GM23338 (cell line): ENCODE measurements around the gene CERS3.

ENCODE experiments used
- CREB1 ChIP-seq: fragments of 250-450 bp; sonication (Bioruptor Pico); IDR thresholded peaks from 2 replicates; pipeline ENCODE4 v1.5.0; 2020; ENCODE audit warnings: low read depth, mild to moderate bottlenecking, moderate library complexity
- EZH2 ChIP-seq: fragments of 200-600 bp; sonication (generic); IDR thresholded peaks from one replicate; pipeline ENCODE4 v1.8.0; 2017; ENCODE audit warnings: antibody characterized with exemption, mild to moderate bottlenecking, low read depth; ENCODE audit not compliant: unreplicated experiment
- EZH2phosphoT487 ChIP-seq: fragments of 200-600 bp; sonication (generic); IDR thresholded peaks from one replicate; pipeline ENCODE4 v1.8.1; 2018; ENCODE audit warnings: antibody characterized with exemption; ENCODE audit not compliant: unreplicated experiment
- JUNB ChIP-seq: IDR thresholded peaks from one replicate; pipeline ENCODE4 v1.6.1; 2016; ENCODE audit warnings: antibody characterized with exemption; ENCODE audit not compliant: unreplicated experiment
- POLR2AphosphoS5 ChIP-seq: IDR thresholded peaks from 2 replicates; pipeline ENCODE4 v1.6.1; 2016; ENCODE audit warnings: antibody characterized with exemption, low read depth
- STAT1 ChIP-seq: IDR thresholded peaks from one replicate; pipeline ENCODE4 v1.6.1; 2016; ENCODE audit warnings: antibody characterized with exemption; ENCODE audit not compliant: unreplicated experiment
- TF ChIP-seq, protein P1 (sequence below), 2 experiments: fragments of 200-600 bp in 1 of 2; sonication (generic) in 1 of 2; conservative IDR thresholded peaks; 2 replicates each; pipeline versions ENCODE4 v1.5.1 to v1.6.1; 2016 to 2017; ENCODE audit warnings: antibody characterized with exemption in 2 of 2, low read depth in 2 of 2, mild to moderate bottlenecking in 2 of 2, moderate library complexity in 1 of 2
- TF ChIP-seq, protein P2 (sequence below): IDR thresholded peaks from one replicate; pipeline ENCODE4 v1.6.1; 2018; ENCODE audit warnings: antibody characterized with exemption; ENCODE audit not compliant: unreplicated experiment
- TF ChIP-seq, protein P3 (sequence below): IDR thresholded peaks from 2 replicates; pipeline ENCODE4 v1.6.1; 2016; ENCODE audit warnings: antibody characterized with exemption

DNA sequence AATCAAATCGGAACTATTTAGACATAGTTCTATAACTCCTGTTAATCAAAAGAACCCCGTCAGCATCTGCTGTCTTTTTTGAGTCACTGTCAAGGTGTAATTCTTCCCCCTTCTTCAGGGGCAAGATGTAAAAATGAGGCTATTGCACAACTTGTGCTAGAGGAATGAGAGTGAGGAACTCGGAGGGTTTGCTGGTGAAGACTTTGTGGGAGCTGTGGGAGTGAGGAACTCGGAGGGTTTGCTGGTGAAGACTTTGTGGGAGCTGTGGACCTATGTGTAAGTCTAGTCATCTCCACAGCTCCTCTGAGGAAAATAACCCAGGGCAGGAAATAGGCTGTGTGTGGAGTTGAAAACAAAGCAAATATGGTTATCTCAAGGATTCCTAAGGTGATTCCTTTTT, 2.5 kb upstream of the CERS3 start:
- TF ChIP-seq, protein P1, sequence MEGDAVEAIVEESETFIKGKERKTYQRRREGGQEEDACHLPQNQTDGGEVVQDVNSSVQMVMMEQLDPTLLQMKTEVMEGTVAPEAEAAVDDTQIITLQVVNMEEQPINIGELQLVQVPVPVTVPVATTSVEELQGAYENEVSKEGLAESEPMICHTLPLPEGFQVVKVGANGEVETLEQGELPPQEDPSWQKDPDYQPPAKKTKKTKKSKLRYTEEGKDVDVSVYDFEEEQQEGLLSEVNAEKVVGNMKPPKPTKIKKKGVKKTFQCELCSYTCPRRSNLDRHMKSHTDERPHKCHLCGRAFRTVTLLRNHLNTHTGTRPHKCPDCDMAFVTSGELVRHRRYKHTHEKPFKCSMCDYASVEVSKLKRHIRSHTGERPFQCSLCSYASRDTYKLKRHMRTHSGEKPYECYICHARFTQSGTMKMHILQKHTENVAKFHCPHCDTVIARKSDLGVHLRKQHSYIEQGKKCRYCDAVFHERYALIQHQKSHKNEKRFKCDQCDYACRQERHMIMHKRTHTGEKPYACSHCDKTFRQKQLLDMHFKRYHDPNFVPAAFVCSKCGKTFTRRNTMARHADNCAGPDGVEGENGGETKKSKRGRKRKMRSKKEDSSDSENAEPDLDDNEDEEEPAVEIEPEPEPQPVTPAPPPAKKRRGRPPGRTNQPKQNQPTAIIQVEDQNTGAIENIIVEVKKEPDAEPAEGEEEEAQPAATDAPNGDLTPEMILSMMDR (conservative IDR thresholded peaks at IDR 0.05; ENCODE audit: low read depth in 2 of 2): no peak
- TF ChIP-seq EZH2 (no peak), POLR2AphosphoS5 (no peak), EZH2phosphoT487 (no peak), CREB1 (CRISPR knock-in tag) (no peak), STAT1 (no peak), JUNB (no peak)
- TF ChIP-seq, protein P2, sequence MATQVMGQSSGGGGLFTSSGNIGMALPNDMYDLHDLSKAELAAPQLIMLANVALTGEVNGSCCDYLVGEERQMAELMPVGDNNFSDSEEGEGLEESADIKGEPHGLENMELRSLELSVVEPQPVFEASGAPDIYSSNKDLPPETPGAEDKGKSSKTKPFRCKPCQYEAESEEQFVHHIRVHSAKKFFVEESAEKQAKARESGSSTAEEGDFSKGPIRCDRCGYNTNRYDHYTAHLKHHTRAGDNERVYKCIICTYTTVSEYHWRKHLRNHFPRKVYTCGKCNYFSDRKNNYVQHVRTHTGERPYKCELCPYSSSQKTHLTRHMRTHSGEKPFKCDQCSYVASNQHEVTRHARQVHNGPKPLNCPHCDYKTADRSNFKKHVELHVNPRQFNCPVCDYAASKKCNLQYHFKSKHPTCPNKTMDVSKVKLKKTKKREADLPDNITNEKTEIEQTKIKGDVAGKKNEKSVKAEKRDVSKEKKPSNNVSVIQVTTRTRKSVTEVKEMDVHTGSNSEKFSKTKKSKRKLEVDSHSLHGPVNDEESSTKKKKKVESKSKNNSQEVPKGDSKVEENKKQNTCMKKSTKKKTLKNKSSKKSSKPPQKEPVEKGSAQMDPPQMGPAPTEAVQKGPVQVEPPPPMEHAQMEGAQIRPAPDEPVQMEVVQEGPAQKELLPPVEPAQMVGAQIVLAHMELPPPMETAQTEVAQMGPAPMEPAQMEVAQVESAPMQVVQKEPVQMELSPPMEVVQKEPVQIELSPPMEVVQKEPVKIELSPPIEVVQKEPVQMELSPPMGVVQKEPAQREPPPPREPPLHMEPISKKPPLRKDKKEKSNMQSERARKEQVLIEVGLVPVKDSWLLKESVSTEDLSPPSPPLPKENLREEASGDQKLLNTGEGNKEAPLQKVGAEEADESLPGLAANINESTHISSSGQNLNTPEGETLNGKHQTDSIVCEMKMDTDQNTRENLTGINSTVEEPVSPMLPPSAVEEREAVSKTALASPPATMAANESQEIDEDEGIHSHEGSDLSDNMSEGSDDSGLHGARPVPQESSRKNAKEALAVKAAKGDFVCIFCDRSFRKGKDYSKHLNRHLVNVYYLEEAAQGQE: no peak
- TF ChIP-seq, protein P3, sequence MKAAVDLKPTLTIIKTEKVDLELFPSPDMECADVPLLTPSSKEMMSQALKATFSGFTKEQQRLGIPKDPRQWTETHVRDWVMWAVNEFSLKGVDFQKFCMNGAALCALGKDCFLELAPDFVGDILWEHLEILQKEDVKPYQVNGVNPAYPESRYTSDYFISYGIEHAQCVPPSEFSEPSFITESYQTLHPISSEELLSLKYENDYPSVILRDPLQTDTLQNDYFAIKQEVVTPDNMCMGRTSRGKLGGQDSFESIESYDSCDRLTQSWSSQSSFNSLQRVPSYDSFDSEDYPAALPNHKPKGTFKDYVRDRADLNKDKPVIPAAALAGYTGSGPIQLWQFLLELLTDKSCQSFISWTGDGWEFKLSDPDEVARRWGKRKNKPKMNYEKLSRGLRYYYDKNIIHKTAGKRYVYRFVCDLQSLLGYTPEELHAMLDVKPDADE: no peak
